GM10266 (cell line): Measurements from ENCODE around the gene ZNF804A.

Experiments
- DNase-seq: peaks from one replicate; pipeline ENCODE4 v3.0.0; 2012; ENCODE audit errors: extremely low spot score
- CTCF ChIP-seq: IDR thresholded peaks from 2 replicates; pipeline ENCODE4 v1.5.1; 2012; ENCODE audit warnings: mild to moderate bottlenecking, low read depth; ENCODE audit not compliant: control insufficient read depth, insufficient read depth; ENCODE audit errors: missing control alignments

The ZNF804A gene

GRCh38 chr2:184598316-184599053, at the start of gene ZNF804A:
Gene ZNF804A, plus strand, starts transcription at chr2:184598529. Its CDS starts 431 bp downstream, at chr2:184598960.
- peak; percentile 91 for DNase-seq
- no peak for TF ChIP-seq CTCF

- DNase-seq: no peak
- TF ChIP-seq CTCF: no peak
Observed at GRCh38 chr2:184549153-184549552, 49.2 kb upstream of the ZNF804A start.

- no peak for TF ChIP-seq CTCF
Observed at GRCh38 chr2:184551626-184552025, 46.7 kb upstream of the ZNF804A start.

GRCh38 chr2:184554736-184555135, 43.6 kb upstream of the ZNF804A start:
- no peak for TF ChIP-seq CTCF
- no peak for DNase-seq

More at GRCh38 chr2:184551626-184552025, 46.7 kb upstream of the ZNF804A start:
- DNase-seq: no peak

- TF ChIP-seq CTCF: no peak
- DNase-seq: no peak
Observed at GRCh38 chr2:184555352-184555751, 43.0 kb upstream of the ZNF804A start.

- no peak for TF ChIP-seq CTCF
- no peak for DNase-seq
Observed at GRCh38 chr2:184556639-184557038, 41.7 kb upstream of the ZNF804A start.

- no peak for TF ChIP-seq CTCF
- DNase-seq: no peak
Observed at GRCh38 chr2:184558713-184559464, 39.4 kb upstream of the ZNF804A start.
